Vagina (tissue), 2 donors: ENCODE results near the gene PSMB1.
"Not testable (repeated sequence)": the region's sequence is repeated elsewhere in the genome, so short reads cannot be mapped to it uniquely, and the experiment has no call there.

Source experiments
- POLR2A ChIP-seq, 2 donors: fragments of 450-650 bp; IDR thresholded peaks; one replicate each; pipeline ENCODE4 v1.6.1; 2017; ENCODE audit warnings: antibody characterized with exemption in 2 of 2, mild to moderate bottlenecking in 2 of 2, moderate library complexity in 2 of 2
- TF ChIP-seq, protein P1 (sequence below), 3 experiments: fragments of 450-650 bp in 2 of 3; fragments of 200-600 bp in 1 of 3; sonication (generic) in 1 of 3; IDR thresholded peaks; one replicate each; pipeline ENCODE4 v1.5.1; 2017 to 2019; ENCODE audit warnings: antibody characterized with exemption in 3 of 3, mild to moderate bottlenecking in 2 of 3, moderate library complexity in 2 of 3

GRCh38 chr6:170508275-170508674, 44.8 kb downstream of the PSMB1 start:
- TF ChIP-seq, protein P1, sequence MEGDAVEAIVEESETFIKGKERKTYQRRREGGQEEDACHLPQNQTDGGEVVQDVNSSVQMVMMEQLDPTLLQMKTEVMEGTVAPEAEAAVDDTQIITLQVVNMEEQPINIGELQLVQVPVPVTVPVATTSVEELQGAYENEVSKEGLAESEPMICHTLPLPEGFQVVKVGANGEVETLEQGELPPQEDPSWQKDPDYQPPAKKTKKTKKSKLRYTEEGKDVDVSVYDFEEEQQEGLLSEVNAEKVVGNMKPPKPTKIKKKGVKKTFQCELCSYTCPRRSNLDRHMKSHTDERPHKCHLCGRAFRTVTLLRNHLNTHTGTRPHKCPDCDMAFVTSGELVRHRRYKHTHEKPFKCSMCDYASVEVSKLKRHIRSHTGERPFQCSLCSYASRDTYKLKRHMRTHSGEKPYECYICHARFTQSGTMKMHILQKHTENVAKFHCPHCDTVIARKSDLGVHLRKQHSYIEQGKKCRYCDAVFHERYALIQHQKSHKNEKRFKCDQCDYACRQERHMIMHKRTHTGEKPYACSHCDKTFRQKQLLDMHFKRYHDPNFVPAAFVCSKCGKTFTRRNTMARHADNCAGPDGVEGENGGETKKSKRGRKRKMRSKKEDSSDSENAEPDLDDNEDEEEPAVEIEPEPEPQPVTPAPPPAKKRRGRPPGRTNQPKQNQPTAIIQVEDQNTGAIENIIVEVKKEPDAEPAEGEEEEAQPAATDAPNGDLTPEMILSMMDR (IDR thresholded peaks at IDR 0.05): not testable (repeated sequence)
- not testable (repeated sequence) for TF ChIP-seq POLR2A (IDR thresholded peaks at IDR 0.05)
